OCI-LY7 (cell line): ENCODE measurements around the gene RAPH1. TPM values are rescaled to one million over a fixed set of nuclear protein-coding genes. Genes with fewer than 3 reads are reported as not detected.

ENCODE experiments used
- BruUV-seq: library from RNA; stranded (reverse); fragments of 400-500 nt; replicated peaks from 2 replicates; lab custom pipeline; 2021; lab: Mats Ljungman, UMichigan
- CTCF ChIA-PET: fragments of 300-600 bp; sonication (Branson Sonifier 250); formaldehyde crosslinking; loops from one replicate; lab custom pipeline; 2022; ENCODE audit warnings: antibody characterized with exemption; ENCODE audit not compliant: unreplicated experiment; lab: Charles Lee
- POLR2A ChIA-PET: fragments of 300-600 bp; sonication (Branson Sonifier 250); formaldehyde crosslinking; loops from one replicate; lab custom pipeline; 2022; ENCODE audit warnings: antibody characterized with exemption; lab: Charles Lee
- DNase-seq: peaks from one replicate; pipeline ENCODE4 v3.0.0-alpha.2; 2015; ENCODE audit warnings: low spot score
- H2AFZ ChIP-seq: fragments of 200-600 bp; sonication (generic), shearing (Covaris generic); 2 replicates; pipeline ENCODE4 v1.6.1; 2014; ENCODE audit warnings: mild to moderate bottlenecking, antibody characterized with exemption, low read length, moderate library complexity
- H3K27ac ChIP-seq: fragments of 200-600 bp; sonication (generic); 2 replicates; pipeline ENCODE4 v1.5.1; 2014; ENCODE audit warnings: mixed run types, low read depth, mild to moderate bottlenecking, moderate library complexity, low read length, inconsistent platforms; ENCODE audit not compliant: poor library complexity, severe bottlenecking
- H3K36me3 ChIP-seq: fragments of 200-600 bp; sonication (generic); 2 replicates; pipeline ENCODE4 v1.6.1; 2014; ENCODE audit warnings: mild to moderate bottlenecking, antibody characterized with exemption, low read length, moderate library complexity, mixed read lengths; ENCODE audit not compliant: insufficient read depth
- H3K4me1 ChIP-seq: fragments of 200-600 bp; sonication (generic); 2 replicates; pipeline ENCODE4 v1.5.1; 2014; ENCODE audit warnings: mild to moderate bottlenecking, low read length; ENCODE audit not compliant: insufficient read depth, poor library complexity, severe bottlenecking
- H3K4me2 ChIP-seq: fragments of 200-600 bp; sonication (generic); 2 replicates; pipeline ENCODE4 v1.6.1; 2014; ENCODE audit warnings: mild to moderate bottlenecking, low read length
- H3K4me3 ChIP-seq: fragments of 200-600 bp; sonication (generic); 2 replicates; pipeline ENCODE4 v1.5.1; 2014; ENCODE audit warnings: mild to moderate bottlenecking, low read depth, low read length; ENCODE audit not compliant: poor library complexity, severe bottlenecking
- H3K79me2 ChIP-seq: fragments of 200-600 bp; sonication (generic); 2 replicates; pipeline ENCODE4 v1.6.1; 2016; ENCODE audit warnings: low read depth, mild to moderate bottlenecking, low read length, moderate library complexity, mixed read lengths; ENCODE audit not compliant: insufficient read depth
- H3K9me2 ChIP-seq: fragments of 200-600 bp; sonication (generic); 2 replicates; pipeline ENCODE4 v1.6.1; 2016; ENCODE audit warnings: mild to moderate bottlenecking, low read length, mixed read lengths; ENCODE audit not compliant: insufficient read depth
- H3K9me3 ChIP-seq: fragments of 200-600 bp; sonication (generic); 2 replicates; pipeline ENCODE4 v1.6.1; 2014; ENCODE audit warnings: mild to moderate bottlenecking, mixed run types, low read length, mixed read lengths
- H4K20me1 ChIP-seq: fragments of 200-600 bp; sonication (generic); 2 replicates; pipeline ENCODE4 v1.6.1; 2014; ENCODE audit warnings: mild to moderate bottlenecking, antibody characterized with exemption, low read length, moderate library complexity, mixed read lengths; ENCODE audit not compliant: insufficient read depth
- EZH2phosphoT487 ChIP-seq: fragments of 200-600 bp; sonication (generic); IDR thresholded peaks from 2 replicates; pipeline ENCODE4 v1.6.1; 2018; ENCODE audit warnings: low read depth, borderline replicate concordance, mild to moderate bottlenecking, mixed run types, antibody characterized with exemption, low read length, moderate library complexity, mixed read lengths
- intact Hi-C: fragments of 100-400 bp; cut with micrococcal nuclease; formaldehyde crosslinking; loops from one replicate; pipeline ENCODE4 v1.10.0; 2022; ENCODE audit not compliant: unreplicated experiment
- total RNA-seq, 2 experiments: library from RNA; depleted of rRNA in 1 of 2; stranded (reverse); fragments of >200 nt in 1 of 2; shearing (Covaris generic) in 1 of 2; gene quantifications; 2 replicates each; pipeline ENCODE4 v1.2.3, GENCODE V29; 2014 to 2022
- TF ChIP-seq, protein P1 (sequence below): fragments of 200-600 bp; sonication (generic); conservative IDR thresholded peaks from 2 replicates; pipeline ENCODE4 v1.5.1; 2014; ENCODE audit warnings: mild to moderate bottlenecking, antibody characterized with exemption, low read length, moderate library complexity, mixed read lengths

The RAPH1 gene
- total RNA-seq, 2 experiments from 2014 or later = 4.0 to 21.5 TPM

DNA sequence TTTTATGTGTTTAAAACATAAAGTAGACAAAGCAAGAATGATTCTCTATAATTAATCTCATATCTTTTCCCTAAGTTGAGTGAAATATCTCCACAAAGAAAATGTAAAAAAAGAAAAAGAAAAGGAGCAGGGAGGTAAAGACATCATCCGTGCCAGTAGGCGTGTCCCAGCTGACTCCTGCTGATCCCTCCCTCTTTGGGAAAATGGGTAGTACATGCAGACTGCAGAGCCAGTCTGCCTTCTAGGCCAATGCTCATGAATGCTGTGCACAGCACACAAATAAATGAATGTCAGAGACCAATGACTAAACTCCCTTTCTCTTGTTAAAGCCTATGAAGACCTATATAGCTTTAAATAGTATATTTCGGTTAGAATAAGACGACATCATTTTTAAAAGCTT lies 64.7 kb downstream of the RAPH1 start:
- Histone ChIP-seq H3K27ac (no peak overlapping the region), H4K20me1 (no peaks in the 10 kb centered on the region), H3K79me2 (no peaks in the 10 kb centered on the region), H3K9me2 (no peaks in the 10 kb centered on the region), H3K4me3 (no peak overlapping the region), H3K36me3 (no peaks in the 10 kb centered on the region), H3K4me2 (no peak overlapping the region), H3K9me3 (no peaks in the 10 kb centered on the region), H2AFZ (no peak overlapping the region), H3K4me1 (no peaks in the 10 kb centered on the region)
- intact Hi-C loops = no loop called here
- TF ChIP-seq, protein P1, sequence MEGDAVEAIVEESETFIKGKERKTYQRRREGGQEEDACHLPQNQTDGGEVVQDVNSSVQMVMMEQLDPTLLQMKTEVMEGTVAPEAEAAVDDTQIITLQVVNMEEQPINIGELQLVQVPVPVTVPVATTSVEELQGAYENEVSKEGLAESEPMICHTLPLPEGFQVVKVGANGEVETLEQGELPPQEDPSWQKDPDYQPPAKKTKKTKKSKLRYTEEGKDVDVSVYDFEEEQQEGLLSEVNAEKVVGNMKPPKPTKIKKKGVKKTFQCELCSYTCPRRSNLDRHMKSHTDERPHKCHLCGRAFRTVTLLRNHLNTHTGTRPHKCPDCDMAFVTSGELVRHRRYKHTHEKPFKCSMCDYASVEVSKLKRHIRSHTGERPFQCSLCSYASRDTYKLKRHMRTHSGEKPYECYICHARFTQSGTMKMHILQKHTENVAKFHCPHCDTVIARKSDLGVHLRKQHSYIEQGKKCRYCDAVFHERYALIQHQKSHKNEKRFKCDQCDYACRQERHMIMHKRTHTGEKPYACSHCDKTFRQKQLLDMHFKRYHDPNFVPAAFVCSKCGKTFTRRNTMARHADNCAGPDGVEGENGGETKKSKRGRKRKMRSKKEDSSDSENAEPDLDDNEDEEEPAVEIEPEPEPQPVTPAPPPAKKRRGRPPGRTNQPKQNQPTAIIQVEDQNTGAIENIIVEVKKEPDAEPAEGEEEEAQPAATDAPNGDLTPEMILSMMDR = no peak
- no peak for TF ChIP-seq EZH2phosphoT487
- POLR2A ChIA-PET = interaction anchor here (1.2 kb wide), 1 partner anchor 12 kb away, joined by 3 read pairs; no protein-coding TSS in a partner anchor
- no peak for DNase-seq
- BruUV-seq = no TSS peak
- CTCF ChIA-PET = no interaction called here

DNA sequence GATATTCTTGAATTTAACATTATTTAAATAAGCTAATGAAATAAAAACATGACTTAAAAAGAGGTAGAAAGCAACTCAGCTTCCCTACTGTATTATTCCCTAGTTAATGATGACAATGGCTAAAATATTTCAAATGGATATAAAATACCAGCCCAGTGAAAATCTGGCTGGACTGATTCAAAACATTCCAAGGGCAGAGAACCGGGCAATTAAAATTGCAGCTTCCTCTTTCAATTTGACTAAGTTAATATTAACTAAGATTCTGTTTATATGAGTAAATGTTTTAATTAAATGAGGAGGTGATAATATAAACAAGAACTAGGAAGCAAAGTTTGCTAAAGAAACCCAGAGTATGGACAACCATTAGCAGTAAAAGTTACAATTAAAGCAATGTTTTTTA lies 65.6 kb downstream of the RAPH1 start:
- Histone ChIP-seq H3K4me2 (no peak overlapping the region), H3K36me3 (no peaks in the 10 kb centered on the region), H3K27ac (no peak overlapping the region), H4K20me1 (no peaks in the 10 kb centered on the region), H3K79me2 (no peaks in the 10 kb centered on the region), H3K9me3 (no peaks in the 10 kb centered on the region), H3K4me1 (no peaks in the 10 kb centered on the region), H2AFZ (no peak overlapping the region), H3K9me2 (no peaks in the 10 kb centered on the region), H3K4me3 (no peak overlapping the region)
- no peak for DNase-seq
- TF ChIP-seq, protein P1 = no peak
- TF ChIP-seq EZH2phosphoT487 = no peak
- ChIA-PET CTCF (no interaction called here), POLR2A (interaction anchor here (0.7 to 2.5 kb wide), 9 partner anchors 8 to 562 kb away, joined by 3 to 11 read pairs (median 4); partner anchors contain the start of gene CYP20A1)
- BruUV-seq = no TSS peak
- intact Hi-C loops = no loop called here

DNA sequence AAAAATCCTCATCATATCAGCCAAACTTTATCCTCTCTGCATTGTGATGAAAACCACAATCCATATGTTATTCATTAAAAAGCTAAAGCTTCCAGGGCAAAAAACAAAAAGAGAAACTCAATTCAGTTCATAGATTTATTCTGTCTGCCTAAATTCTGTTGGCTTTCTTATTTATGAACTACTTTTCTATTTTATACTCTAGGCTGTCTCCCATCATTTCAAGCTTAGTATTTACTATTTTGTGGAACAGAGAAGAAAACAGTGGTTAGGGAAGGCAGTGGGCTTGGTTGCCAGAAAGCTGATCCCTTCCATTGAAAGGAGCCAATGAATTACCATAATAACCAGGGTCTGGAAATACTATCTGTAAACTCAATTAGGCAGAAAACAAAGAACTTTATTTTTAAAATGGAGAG lies 71.8 kb downstream of the RAPH1 start:
- Histone ChIP-seq H4K20me1 (no peaks in the 10 kb centered on the region), H3K4me3 (no peak overlapping the region), H3K27ac (no peak overlapping the region), H3K4me1 (peaks cover 3% of the 10 kb centered on the region), H3K9me3 (no peaks in the 10 kb centered on the region), H3K9me2 (no peaks in the 10 kb centered on the region), H3K36me3 (peaks cover 26% of the 10 kb centered on the region), H2AFZ (no peak overlapping the region), H3K79me2 (no peaks in the 10 kb centered on the region), H3K4me2 (no peak overlapping the region)
- CTCF ChIA-PET = no interaction called here
- POLR2A ChIA-PET = interaction anchor here (0.6 kb wide), 1 partner anchor 186 kb away, joined by 3 read pairs; no protein-coding TSS in a partner anchor
- TF ChIP-seq, protein P1 = no peak
- TF ChIP-seq EZH2phosphoT487 = no peak
- intact Hi-C loops = no loop called here
- no peak for DNase-seq
- no TSS peak for BruUV-seq
